Nucleus accumbens (tissue), 56 donors: ENCODE measurements around the gene GALNT9.
"Not testable (repeated sequence)": the region's sequence is repeated elsewhere in the genome, so short reads cannot be mapped to it uniquely, and the experiment has no call there.

Source experiments
- DNase-seq, 56 donors: peaks; one replicate each; lab custom pipeline; 2025; lab: John Stamatoyannopoulos, UW

Gene GALNT9

DNA sequence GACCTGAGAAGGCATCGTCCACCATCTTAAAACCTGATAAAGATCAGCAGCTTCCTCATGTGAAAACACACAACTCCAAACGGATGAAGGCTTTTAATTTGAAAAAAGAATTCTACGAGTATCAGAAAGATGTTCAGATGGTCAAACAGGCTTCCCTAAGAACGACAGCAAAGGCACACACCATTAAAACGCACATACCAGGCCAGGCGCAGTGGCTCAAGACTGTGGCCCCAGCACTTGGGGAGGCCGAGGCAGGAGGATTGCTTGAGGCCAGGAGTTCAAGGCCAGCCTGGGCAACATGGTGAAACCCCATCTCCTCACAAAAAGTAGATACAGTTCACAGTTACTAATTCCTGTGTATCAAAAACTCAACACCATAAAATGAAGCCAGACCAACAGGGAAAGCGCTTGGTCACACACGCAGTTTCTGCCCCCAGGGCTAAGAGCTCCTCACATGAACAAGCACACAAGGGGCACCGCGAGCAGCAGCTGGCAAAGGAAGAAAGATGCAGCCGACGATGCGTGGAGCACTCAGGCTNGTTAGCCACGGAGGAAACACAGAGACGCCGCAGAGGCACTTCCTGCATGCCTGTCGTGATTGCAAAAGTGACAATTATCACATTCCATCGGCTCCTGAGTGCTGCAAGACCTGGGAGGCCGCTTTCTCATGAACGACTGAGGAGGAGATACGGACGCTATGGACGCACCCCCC, 107.1 kb downstream of the GALNT9 start:
- no peak for DNase-seq

DNA sequence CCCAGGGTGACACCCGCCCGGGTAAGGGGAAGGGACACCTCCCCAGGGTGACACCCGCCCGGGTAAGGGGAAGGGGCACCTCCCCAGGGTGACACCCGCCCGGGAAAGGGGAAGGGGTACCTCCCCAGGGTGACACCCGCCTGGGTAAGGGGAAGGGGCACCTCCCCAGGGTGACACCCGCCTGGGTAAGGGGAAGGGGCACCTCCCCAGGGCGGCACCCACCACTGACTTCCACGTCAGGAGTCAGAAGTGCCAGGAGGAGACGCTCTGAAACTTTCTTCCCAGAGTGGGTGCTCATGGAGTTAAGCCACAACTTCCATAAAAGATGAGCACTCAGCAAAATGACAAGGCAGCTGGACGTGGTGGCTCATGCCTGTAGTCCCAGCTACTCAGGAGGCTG, 109.6 kb downstream of the GALNT9 start:
- not testable (repeated sequence) for DNase-seq

DNA sequence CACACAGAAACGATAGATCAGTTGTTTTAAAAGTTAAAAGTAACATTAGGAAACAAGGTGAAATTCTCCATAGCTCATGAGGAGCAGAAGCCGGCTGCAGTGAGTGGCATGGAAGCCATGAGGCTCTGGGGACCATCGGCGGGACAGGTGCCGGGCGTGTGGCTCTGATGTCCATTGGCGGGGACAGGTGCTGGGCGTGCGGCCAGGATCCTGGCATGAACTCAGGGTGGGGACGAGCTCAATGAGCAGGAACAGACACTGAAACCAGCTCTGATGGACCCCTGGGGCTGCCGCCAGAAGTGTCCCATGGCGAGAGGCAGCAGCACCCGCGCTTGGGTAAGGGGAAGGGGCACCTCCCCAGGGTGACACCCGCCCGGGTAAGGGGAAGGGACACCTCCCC, 110.1 kb downstream of the GALNT9 start:
- no peak for DNase-seq

DNA sequence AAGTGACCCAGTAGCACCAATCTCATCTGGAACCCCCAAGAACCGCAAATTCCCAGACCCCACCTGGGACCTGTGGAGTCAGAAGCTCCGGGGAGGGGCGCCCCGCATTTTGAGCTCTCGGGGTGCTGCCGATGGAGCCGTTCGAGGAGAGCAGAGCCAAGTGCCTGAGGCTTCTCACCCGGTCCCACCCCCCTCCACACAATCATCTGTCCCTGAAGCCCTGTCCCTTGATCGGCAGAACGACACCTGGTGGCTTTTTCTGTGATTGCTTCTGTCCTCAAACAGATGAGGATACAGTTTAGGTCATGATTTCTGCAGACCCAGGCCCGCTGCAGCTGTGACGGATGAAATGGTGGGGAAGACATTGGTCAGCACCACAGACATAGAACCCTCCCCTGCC, 110.5 kb downstream of the GALNT9 start:
- DNase-seq, result no peak

DNA sequence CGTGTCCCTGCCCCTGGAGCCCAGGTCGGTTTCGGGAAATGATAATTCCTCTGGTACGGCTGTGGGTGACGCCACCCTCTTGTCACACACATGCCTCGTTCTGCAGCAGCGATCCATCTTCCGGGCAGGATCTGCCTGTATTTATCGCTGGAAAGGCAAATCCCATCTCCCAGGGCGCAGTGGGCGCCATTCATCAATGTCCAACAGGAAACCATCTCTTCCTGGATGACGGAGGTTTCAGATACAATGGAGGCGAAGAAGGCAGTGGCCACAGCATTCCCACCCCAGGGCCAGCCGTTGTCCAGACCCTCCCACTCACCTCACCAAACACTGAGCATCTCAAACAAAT, 110.9 kb downstream of the GALNT9 start:
- no peak for DNase-seq

DNA sequence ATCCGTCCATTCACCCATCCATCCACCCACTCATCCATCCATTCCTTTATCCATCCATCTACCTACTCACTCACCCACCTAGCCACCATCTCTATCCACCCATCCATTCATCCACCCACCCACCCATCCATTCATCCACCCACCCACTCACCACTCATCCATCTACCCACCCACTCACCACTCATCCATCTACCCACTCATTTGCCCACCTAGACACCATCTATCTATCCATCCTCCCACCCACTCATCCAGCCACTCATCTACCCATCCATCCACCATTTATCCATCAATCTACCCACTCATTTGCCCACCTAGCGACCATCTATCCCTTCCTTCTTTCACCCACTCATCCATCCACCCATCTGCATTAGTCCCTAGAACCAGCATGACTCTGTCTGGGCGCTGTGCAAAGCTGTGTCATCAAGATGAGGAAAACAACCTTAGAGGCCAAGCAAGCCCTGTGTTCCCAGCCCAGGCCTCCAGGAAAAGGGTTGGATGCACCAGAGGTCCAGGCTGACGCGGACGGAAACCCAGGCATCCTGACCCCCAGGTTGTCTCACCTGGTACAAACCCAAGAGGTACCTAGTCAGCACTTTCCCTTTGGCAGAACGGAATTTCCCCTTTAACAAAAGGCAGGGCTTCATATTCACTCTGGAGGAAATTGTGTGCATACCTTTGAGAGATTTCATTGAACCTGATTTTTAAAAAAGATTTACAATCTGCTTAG, 111.4 kb downstream of the GALNT9 start:
- DNase-seq, result no peak

DNA sequence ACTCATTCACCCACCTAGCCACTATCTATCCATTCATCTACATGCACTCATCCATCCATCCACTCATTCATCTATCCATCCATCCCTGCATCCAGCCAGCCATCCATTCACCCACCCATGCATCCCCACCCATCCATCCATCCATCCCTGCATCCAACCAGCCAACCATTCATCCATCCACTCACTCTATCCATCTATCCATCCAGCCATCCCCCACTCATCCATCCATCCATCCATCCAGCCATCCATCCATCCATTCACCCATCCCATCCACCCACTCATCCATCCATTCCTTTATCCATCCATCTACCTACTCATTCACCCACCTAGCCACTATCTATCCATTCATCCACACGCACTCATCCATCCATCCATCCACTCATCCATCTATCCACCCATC, 112.0 kb downstream of the GALNT9 start:
- DNase-seq, result no peak

DNA sequence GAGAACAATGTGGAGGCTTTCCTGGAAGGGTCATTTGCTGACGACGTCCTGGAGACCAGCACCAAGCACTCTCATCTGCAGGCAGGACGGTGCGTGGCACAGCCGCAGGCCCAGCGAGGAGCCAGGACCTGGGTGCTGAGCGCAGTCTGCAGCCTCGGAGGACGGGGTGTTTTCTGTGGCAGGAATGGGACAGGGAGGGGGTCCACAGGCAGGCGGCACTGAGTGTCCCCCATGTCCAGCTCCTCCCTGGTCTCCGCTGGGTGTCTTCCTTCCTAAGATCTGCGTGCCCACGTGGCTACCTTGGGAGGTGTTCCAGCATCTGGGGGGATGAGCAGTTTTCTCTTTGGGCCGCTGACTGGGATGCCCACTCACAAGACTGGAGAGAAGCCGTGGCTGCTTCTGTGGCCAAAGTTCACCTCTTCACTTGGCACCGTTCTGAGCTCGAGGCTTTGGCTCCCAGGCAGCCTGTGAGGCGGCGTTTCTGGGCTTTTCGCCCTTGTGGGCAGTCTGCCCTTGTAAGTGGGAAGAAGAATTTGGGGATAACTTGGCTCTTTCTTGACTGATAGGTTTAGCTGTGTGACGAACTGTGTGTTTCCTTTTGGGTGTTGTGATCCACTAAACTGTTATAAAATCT, 112.9 kb downstream of the GALNT9 start:
- peak in 10 of 56 donors; percentile 8 to 47 (median 28) for DNase-seq

DNA sequence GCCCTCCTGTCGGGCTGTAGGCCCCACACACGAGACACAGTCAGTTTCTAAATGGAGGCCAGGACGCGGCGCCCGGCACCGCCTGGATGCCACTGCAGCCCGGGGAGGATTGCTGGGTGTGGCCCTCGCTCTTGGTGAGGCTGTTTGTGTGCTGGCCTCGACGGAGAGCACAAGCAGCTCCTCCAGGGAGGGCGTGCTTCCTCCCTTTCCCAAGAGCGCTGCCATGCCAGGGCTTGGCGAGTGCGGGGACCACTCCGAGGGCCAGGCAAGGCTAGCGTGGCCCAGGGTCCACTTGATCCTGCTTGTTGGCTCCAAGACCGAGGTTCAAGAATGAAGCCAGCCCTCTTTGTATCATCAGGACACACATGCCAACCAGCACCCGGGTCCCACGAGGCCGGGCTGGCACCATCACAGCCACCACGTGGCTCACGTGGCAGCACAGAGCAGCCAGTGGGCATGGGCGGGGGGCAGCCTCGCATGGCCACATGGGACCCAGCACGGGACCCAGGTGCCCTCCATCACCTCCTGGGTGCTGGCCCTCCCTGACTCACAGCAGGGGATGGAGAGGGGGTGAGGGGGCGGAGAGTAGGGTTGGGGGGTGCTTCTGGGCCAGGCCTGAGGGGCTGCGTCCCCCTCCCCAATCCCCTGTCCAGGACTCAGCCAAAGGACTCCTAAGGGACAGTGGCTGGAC, 113.9 kb downstream of the GALNT9 start:
- DNase-seq, result no peak

DNA sequence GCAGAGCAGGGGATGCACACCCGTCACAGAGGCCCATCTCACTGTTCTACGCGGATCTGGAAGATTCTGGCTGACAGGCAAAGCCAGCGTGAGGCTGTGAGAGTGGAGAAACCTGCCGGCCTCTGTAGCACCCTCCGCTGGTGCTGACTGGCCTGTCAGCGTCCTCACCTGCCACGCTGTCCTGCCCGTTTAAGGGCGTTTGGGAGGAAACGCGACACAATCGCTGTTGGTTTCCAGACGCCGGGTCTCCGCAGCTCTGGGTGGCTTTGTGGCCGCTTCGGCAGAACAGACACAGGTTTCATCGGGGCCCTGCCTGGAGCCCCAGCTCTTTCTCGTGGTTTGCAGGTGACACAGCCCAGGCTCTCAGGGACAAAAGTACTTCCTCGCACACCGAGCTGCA, 114.5 kb downstream of the GALNT9 start:
- no peak for DNase-seq

DNA sequence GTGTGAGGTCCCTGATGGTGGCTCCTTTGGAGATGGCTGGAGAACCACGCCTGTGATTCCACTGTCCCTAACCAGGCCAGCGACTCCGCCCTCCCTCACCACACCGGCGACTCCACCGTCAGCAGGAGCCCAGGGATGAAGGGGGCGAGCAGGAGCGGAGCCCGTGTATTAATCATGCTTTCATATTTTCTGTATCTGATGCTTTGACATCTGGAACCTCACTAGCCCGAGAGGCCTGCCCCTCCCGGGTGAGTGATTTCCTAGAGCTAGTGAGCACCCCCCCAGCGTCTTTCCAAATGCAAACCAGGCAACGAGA, 115.3 kb downstream of the GALNT9 start:
- no peak for DNase-seq

DNA sequence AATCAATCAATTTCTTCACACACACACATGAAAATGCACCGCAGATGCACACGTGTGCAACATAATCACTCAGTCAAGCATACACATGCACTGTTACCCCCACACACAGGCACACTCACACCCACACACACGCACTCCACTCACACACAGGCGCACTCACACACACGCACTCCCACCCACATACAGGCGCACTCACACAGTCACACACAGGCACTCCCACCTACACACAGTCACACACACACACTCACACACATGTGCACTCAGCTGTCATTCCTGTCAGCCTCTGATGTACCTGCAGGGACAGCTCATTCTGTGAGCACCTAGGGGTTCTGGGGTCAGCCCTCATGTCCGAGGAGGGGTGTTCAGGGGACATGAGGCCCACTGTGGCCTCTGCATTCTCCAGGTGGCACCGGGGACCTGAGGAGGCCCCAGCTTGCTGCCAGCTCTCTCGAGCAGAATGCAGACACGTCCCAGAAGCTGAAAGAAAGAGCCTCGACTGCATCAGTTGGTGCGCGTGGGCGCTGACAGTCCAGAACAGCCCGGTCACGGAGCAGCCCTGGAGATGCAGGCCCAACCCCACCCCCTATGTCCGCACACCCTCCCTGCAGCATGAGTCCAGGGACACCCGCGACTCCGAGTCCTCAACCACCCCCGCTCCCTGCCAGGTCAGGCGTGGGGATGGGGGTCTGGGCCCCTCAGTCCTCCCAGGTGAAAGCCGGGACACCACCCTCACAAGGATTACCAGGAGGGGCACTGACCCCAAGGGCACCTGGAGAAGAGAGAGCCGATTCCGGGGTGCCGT, 115.8 kb downstream of the GALNT9 start:
- DNase-seq, result no peak

DNA sequence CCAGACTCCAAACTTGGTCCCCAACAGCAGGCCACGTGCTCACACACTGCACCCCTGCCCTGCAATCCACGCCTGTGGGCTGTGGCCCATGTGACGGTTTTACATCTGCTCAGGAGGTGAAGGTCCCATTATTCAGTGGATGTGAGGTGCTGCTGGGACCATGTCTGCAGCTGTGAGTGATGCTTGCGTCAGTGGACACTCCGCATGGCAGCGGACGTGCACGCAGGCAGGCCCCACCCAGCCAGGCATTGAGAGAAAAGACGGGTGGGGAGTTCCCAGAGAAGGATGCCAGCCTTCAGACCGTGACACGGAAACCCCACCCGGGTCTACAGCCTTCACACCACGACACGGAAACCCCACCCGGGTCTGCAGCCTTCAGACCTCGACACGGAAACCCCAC, 117.6 kb downstream of the GALNT9 start:
- no peak for DNase-seq

DNA sequence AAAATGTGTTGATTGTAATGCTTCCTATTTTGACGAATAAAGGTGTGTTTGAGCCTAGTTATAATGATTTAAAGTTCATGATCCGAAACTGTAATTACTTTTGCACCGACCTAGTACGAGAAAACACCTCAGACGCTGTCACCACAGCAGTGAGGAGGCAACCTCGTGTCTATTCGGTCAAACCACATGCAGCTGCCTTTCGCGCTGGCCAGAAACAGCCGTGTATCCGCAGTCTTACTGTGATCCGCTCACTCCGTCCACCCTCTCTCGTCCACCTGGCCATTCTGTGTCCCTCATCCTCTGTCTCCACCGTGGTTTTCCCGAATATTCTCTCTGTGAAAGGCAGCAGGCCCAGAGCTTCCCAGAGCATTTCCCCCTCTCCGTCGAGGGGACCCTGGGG, 118.1 kb downstream of the GALNT9 start:
- DNase-seq, result no peak

DNA sequence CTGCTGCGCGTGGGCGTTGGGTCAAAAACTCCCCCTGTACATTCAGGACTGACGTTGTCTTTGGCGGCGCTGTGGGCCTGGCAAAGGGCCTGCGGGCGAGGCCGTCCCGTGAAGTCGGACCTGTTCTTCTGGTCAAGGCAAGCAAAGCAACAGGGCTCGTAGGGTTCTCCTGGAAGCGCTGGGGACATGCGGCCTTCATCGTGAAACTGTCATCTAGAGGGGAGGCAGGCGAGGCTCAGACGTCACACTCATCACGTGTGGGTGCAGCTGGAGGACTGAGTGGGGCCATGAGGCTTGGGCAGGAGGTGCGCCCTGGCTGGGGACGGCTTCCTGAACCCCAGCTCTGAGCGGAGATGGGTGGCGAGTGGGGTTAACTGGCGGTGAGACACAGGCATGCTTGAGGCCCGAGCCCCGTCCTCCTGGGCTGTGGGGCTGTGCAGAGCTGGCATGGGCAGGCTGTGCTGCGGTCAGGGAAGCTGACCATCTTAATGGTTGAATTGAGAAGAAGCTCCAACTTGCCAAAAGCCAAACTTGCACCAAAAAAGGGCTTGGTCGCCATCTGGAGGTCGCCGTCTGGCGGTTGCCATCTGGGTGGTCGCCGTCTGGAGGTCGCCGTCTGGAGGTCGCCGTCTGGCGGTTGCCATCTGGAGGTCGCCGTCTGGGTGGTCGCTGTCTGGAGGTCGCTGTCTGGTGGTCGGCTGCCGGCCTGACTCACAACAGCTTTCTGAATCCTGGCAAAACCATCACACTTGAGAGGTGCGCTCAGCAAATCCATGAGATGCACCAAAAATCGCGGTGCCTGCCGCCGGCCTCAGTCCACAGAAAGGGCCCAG, 119.0 kb downstream of the GALNT9 start:
- DNase-seq, result no peak

DNA sequence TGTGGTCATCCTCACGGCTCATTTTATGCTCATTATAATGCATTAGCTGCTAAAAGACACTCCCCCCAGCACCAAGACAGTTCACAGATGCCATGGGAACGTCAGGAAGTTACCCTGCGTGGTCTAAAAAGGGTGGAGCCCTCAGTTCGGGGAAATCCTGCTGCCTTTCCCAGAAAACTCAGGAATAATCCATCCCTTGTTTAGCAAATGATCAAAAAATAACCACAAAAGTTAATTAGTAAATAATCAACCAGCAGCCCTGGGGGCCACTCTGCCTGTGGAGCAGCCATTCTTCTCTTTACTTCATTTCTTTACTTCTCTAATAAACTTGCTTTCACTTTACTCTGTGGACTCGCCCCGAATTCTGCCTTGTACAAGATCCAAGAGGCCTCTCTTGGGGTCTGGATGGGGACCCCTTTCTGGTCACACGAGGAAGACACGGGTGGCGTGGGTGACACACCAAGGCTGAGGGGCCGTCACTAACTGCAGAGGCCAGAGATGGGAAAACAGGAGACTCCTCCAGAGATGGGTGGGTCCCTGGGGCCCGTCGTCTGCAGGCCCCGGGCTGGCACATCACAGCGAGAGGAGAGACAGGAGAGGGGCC, 119.7 kb downstream of the GALNT9 start:
- no peak for DNase-seq

DNA sequence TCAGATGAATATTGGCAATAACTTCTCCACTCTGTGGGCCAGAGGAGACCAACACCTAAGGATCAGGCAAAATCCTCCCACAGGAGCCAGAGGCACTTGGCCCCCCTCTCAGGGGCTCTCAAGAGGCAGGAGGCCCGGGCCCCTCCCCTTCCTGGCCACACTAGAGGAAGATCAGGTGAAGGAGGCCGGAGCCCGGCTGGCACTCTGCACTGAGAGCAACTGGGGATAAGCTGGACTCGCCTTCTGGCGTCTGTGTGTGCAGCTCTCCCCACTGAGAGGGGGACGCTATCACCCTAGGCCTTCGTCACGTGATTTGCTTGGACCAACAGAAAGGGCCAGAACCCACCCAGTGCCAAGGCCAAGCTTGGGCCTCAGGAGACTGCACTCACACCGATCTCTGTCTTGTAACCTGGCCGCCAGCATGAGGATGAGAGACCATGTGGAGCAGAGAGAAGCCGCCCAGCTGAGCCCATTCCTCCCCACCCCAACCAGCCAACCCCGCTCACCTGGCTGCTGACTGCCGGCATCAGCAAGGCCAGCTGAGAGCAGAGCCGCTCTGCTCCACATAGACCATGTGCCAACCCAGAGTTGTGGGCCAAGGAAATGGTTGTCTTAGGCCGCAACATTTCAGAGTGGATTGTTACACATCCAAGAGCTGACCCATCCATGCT, 121.1 kb downstream of the GALNT9 start:
- DNase-seq, result no peak

DNA sequence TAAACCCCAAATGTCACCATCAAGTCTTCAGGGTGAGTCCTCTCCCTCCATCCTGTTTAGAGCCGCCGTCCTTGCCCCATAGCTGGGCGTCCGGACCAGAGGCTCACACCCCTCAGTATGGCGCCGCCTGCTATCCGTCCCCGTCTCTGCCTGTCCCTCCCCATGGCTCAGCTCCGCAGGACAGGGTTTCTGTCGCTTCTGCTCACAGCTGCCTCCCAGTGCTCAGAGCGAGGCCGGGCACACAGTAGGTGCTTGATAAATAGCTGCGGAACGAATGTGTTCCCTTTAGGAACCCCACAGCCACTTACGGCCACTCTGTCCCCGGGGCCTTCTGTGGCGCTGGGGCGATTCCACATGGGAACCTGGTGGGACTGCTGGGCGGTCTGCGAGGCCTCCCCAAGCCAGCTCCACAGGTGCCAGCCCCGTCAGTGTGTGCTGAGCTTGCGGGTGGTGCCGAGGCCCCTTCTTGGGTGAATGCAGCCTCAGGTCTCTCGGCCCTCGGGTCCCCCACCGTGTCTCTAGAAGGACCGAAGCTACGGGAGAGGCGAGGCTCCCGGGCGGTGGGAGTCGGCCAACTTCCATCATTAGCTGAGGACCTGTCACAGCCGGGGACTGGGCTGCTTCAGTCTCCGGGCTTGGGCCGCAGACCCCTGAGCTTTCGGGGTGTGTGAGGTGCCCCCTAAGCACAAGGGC, 122.2 kb downstream of the GALNT9 start:
- no peak for DNase-seq
